ENCODE data around the gene DENND5B.

Gene DENND5B

GRCh38 chr12:31518680-31519227, 72.2 kb downstream of the DENND5B start (continued):
- TF ChIP-seq ZNF513 (tag by site-specific recombination; IDR thresholded peaks at IDR 0.05) (no peak), SALL2 (tag by site-specific recombination; IDR thresholded peaks at IDR 0.05; ENCODE audit: borderline replicate concordance) (no peak), ZNF394 (tag by site-specific recombination; IDR thresholded peaks at IDR 0.05; ENCODE audit: borderline replicate concordance) (peak; percentile 40; the same call in 1 of the 2 replicates), ZNF776 (tag by site-specific recombination; IDR thresholded peaks at IDR 0.05; ENCODE audit: borderline replicate concordance) (no peak), MEIS1 (CRISPR knock-in tag; IDR thresholded peaks at IDR 0.05; ENCODE audit: borderline replicate concordance) (no peak), ZBTB21 (tag by site-specific recombination; IDR thresholded peaks at IDR 0.05) (peak; percentile 45), REST (tag by site-specific recombination; IDR thresholded peaks at IDR 0.05) (no peak), EGR2 (tag by site-specific recombination; IDR thresholded peaks at IDR 0.05; ENCODE audit: low read depth) (no peak), ZNF311 (tag by site-specific recombination; IDR thresholded peaks at IDR 0.05; ENCODE audit: borderline replicate concordance) (no peak), PRDM6 (tag by site-specific recombination; IDR thresholded peaks at IDR 0.05) (peak; percentile 95), REPIN1 (tag by site-specific recombination; IDR thresholded peaks at IDR 0.05; ENCODE audit: low read depth) (no peak), ZNF169 (tag by site-specific recombination; IDR thresholded peaks at IDR 0.05) (no peak), ZNF830 (tag by site-specific recombination; IDR thresholded peaks at IDR 0.05; ENCODE audit: low read depth) (no peak), ZBTB1 (tag by site-specific recombination; IDR thresholded peaks at IDR 0.05) (no peak), ZNF18 (tag by site-specific recombination; IDR thresholded peaks at IDR 0.05) (no peak)

GRCh38 chr12:31517994-31518393, 72.9 kb downstream of the DENND5B start:
- H3K36me3 ChIP-seq (ENCODE audit: control insufficient read depth in 2 of 2, insufficient read depth in 1 of 2, low read length in 2 of 2): no peaks in the 10 kb centered on the region
- H3K4me3 ChIP-seq (ENCODE audit: low read depth, low read length): no peak overlapping the region
- POLR2A ChIA-PET: interaction anchor here (0.8 to 1.5 kb wide), 2 partner anchors 26 to 28 kb away, joined by 3 to 4 read pairs; no protein-coding TSS in a partner anchor
- H3K9me3 ChIP-seq (ENCODE audit: control insufficient read depth, insufficient read depth, low read depth, low read length): no peaks in the 10 kb centered on the region
- CTCF ChIA-PET: interaction anchor here (0.6 to 2.1 kb wide), 7 partner anchors 9 to 115 kb away, joined by 3 to 10 read pairs (median 3); no protein-coding TSS in a partner anchor
- peaks cover 30% of the 10 kb centered on the region for H3K4me1 ChIP-seq (ENCODE audit: control insufficient read depth, insufficient read depth, low read length)
- no peak overlapping the region for H3K27ac ChIP-seq (ENCODE audit: extremely low read depth, low read depth, low read length)
- TF ChIP-seq ZBTB7A (tag by site-specific recombination; IDR thresholded peaks at IDR 0.05; ENCODE audit: low read depth) (no peak), ZNF585B (tag by site-specific recombination; IDR thresholded peaks at IDR 0.05) (no peak), ZNF701 (tag by site-specific recombination; IDR thresholded peaks at IDR 0.05) (no peak), BCL6B (tag by site-specific recombination; IDR thresholded peaks at IDR 0.05) (no peak), PRDM4 (tag by site-specific recombination; IDR thresholded peaks at IDR 0.05) (peak; percentile 31; the same call in 1 of the 2 replicates), ZNF658 (tag by site-specific recombination; IDR thresholded peaks at IDR 0.05) (no peak), ZNF645 (tag by site-specific recombination; IDR thresholded peaks at IDR 0.05) (no peak), KLF1 (tag by site-specific recombination; IDR thresholded peaks at IDR 0.05) (no peak)

Data from HEK293 (cell line).